Ammon's horn (tissue), 1 donor: ENCODE measurements around the gene ENOX2.
"Not testable (repeated sequence)": the region's sequence is repeated elsewhere in the genome, so short reads cannot be mapped to it uniquely, and the experiment has no call there.

Experiments
- DNase-seq: peaks from one replicate; pipeline ENCODE4 v3.0.0-alpha.2; 2016; ENCODE audit warnings: low spot score

The ENOX2 gene

GRCh38 chrX:130826249-130826648 is 76.8 kb downstream of the ENOX2 start:
- DNase-seq = no peak

GRCh38 chrX:130825525-130825924 is 77.5 kb downstream of the ENOX2 start:
- DNase-seq = no peak

GRCh38 chrX:130819367-130819766 is 83.6 kb downstream of the ENOX2 start:
- not testable (repeated sequence) for DNase-seq

- DNase-seq = not testable (repeated sequence)
These were observed 89.1 kb downstream of the ENOX2 start for GRCh38 chrX:130813932-130814331.

GRCh38 chrX:130810561-130810960 is 92.4 kb downstream of the ENOX2 start:
- no peak for DNase-seq

GRCh38 chrX:130805903-130806302 is 97.1 kb downstream of the ENOX2 start:
- DNase-seq = no peak

- DNase-seq = no peak
These were observed 99.5 kb downstream of the ENOX2 start for GRCh38 chrX:130803537-130803936.

- no peak for DNase-seq
These were observed 101.1 kb downstream of the ENOX2 start for GRCh38 chrX:130801901-130802300.

GRCh38 chrX:130799393-130799792 is 103.6 kb downstream of the ENOX2 start:
- DNase-seq = no peak

- DNase-seq = no peak
These were observed 109.0 kb downstream of the ENOX2 start for GRCh38 chrX:130793975-130794374.

- DNase-seq = not testable (repeated sequence)
These were observed 111.1 kb downstream of the ENOX2 start for GRCh38 chrX:130791870-130792269.

- DNase-seq = no peak
These were observed 113.2 kb downstream of the ENOX2 start for GRCh38 chrX:130789793-130790192.

GRCh38 chrX:130788786-130789581 is 114.0 kb downstream of the ENOX2 start:
- DNase-seq = no peak

GRCh38 chrX:130786030-130786429 is 117.0 kb downstream of the ENOX2 start:
- DNase-seq = no peak

- peak; percentile 4 for DNase-seq
These were observed 124.2 kb downstream of the ENOX2 start for GRCh38 chrX:130778773-130779172.

GRCh38 chrX:130775849-130776248 is 127.2 kb downstream of the ENOX2 start:
- DNase-seq = no peak

- no peak for DNase-seq
These were observed 130.2 kb downstream of the ENOX2 start for GRCh38 chrX:130772776-130773143.

GRCh38 chrX:130772105-130772775 is 130.8 kb downstream of the ENOX2 start:
- DNase-seq = no peak

- no peak for DNase-seq
These were observed 131.4 kb downstream of the ENOX2 start for GRCh38 chrX:130771648-130772047.

- no peak for DNase-seq
These were observed 131.8 kb downstream of the ENOX2 start for GRCh38 chrX:130771230-130771629.

- no peak for DNase-seq
These were observed 132.4 kb downstream of the ENOX2 start for GRCh38 chrX:130770615-130771014.

GRCh38 chrX:130769835-130770234 is 133.2 kb downstream of the ENOX2 start:
- DNase-seq = no peak

GRCh38 chrX:130758072-130758471 is 144.9 kb downstream of the ENOX2 start:
- DNase-seq = no peak

- no peak for DNase-seq
These were observed 146.8 kb downstream of the ENOX2 start for GRCh38 chrX:130756233-130756632.
